Body of pancreas (tissue), 4 donors: ENCODE data around the gene LMBRD1. TPM values are rescaled to one million over a fixed set of nuclear protein-coding genes. Genes with fewer than 3 reads are reported as not detected.
"Not testable (repeated sequence)": the region's sequence is repeated elsewhere in the genome, so short reads cannot be mapped to it uniquely, and the experiment has no call there.

Experiments
- ATAC-seq: fragments of 150-250 bp; one replicate; pipeline ENCODE4 v1.9.1; 2016
- DNase-seq, 4 donors: peaks; one replicate each; pipeline ENCODE4 v3.0.0-alpha.2; 2019
- H3K27ac ChIP-seq, 4 donors: fragments of 200-600 bp; sonication (generic); 1 replicate in 3 of 4; 2 replicates in 1 of 4; pipeline versions ENCODE4 v1.5.1 to v1.6.1; 2016 to 2019; ENCODE audit warnings: mild to moderate bottlenecking in 1 of 4, mixed read lengths in 1 of 4, moderate library complexity in 1 of 4
- H3K27me3 ChIP-seq, 2 donors: fragments of 200-600 bp; sonication (generic); one replicate each; pipeline ENCODE4 v1.6.0; 2016; ENCODE audit warnings: mild to moderate bottlenecking in 1 of 2
- H3K36me3 ChIP-seq, 2 donors: fragments of 200-600 bp; sonication (generic); replicated peaks in 1 of 2; 2 replicates each; pipeline ENCODE4 v1.5.1; 2016; ENCODE audit warnings: low read depth in 2 of 2; ENCODE audit not compliant: insufficient read depth in 1 of 2
- H3K4me1 ChIP-seq: fragments of 200-600 bp; sonication (generic); one replicate; pipeline ENCODE4 v1.6.0; 2016
- H3K4me3 ChIP-seq, 2 donors: fragments of 200-600 bp; sonication (generic); 1 replicate in 1 of 2; 2 replicates in 1 of 2; pipeline ENCODE4 v1.5.1; 2016 to 2019
- H3K9me3 ChIP-seq, 3 donors: fragments of 200-600 bp; sonication (generic); 1 replicate in 2 of 3; 2 replicates in 1 of 3; pipeline ENCODE4 v1.5.1; 2016
- POLR2A ChIP-seq, 3 donors: fragments of 450-650 bp; IDR thresholded peaks; one replicate each; pipeline ENCODE4 v1.6.1; 2016; ENCODE audit warnings: antibody characterized with exemption in 3 of 3, mild to moderate bottlenecking in 2 of 3
- WGBS, 2 donors: methylation state at CpG; one replicate each; pipeline ENCODE4 v1.1.5; 2017; 5-methylcytosine and 5-hydroxymethylcytosine counted together
- intact Hi-C: fragments of 100-400 bp; cut with DNase I; formaldehyde crosslinking; loops from one replicate; pipeline ENCODE4 v1.15.1; 2023
- total RNA-seq, 2 donors: library from RNA; depleted of rRNA; stranded (reverse); fragments of >200 nt; gene quantifications; one replicate each; pipeline ENCODE4 v1.1.0, GENCODE V29; 2016
- TF ChIP-seq, protein P1 (sequence below), 7 experiments: fragments of 450-650 bp in 4 of 7; fragments of 200-600 bp in 3 of 7; sonication (generic) in 3 of 7; IDR thresholded peaks; one replicate each; pipeline ENCODE4 v1.5.1; 2016 to 2019; ENCODE audit warnings: antibody characterized with exemption in 7 of 7

LMBRD1 gene
- total RNA-seq, 2 donors from 2014 or later: 33.9 to 55.3 TPM

DNA sequence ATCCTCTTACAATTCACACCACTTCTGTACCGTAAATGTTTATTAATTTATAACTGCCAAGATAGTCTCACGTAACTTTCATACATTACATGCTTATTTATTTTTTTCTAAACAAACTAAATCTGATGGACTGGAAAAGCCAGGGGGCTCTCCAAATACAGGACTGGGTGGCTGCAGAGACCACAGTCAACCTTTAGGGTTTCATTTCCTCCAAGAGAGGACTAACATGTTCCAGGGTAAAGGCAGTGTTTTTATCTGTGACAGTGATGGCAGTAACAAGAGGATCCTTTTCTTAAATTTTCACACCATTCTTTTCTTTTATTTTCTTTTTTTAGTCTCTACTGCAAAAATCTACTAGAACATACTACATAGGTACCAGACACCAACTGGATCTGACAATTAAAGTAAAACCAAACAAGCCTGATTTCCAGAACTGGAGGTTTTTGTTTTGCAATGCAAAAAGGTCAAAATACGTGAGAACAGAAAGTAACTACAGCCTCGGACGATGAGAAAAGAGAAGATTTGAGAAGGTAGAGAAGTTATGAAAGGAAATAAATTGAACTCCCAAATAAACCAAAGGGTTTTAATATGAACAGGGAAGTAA is 1.2 kb downstream of the LMBRD1 start:
- 10 to 11% methylated on average over 5 of the region's 5 CpGs for WGBS, 2 donors
- peak overlapping the region; percentile 40 to 52 for H3K4me3 ChIP-seq
- TF ChIP-seq, protein P1, sequence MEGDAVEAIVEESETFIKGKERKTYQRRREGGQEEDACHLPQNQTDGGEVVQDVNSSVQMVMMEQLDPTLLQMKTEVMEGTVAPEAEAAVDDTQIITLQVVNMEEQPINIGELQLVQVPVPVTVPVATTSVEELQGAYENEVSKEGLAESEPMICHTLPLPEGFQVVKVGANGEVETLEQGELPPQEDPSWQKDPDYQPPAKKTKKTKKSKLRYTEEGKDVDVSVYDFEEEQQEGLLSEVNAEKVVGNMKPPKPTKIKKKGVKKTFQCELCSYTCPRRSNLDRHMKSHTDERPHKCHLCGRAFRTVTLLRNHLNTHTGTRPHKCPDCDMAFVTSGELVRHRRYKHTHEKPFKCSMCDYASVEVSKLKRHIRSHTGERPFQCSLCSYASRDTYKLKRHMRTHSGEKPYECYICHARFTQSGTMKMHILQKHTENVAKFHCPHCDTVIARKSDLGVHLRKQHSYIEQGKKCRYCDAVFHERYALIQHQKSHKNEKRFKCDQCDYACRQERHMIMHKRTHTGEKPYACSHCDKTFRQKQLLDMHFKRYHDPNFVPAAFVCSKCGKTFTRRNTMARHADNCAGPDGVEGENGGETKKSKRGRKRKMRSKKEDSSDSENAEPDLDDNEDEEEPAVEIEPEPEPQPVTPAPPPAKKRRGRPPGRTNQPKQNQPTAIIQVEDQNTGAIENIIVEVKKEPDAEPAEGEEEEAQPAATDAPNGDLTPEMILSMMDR (IDR thresholded peaks at IDR 0.05): peak in 2 of 7 experiments; percentile 11
- no peak for TF ChIP-seq POLR2A (IDR thresholded peaks at IDR 0.05)
- no peaks in the 10 kb centered on the region for H3K9me3 ChIP-seq
- peak overlapping the region; percentile 95 to 98 (median 97) for H3K27ac ChIP-seq
- no peaks in the 10 kb centered on the region for H3K27me3 ChIP-seq
- DNase-seq: no peak
- peaks cover 44% of the 10 kb centered on the region for H3K4me1 ChIP-seq
- no peaks in the 10 kb centered on the region for H3K36me3 ChIP-seq
- ATAC-seq: no peak
- intact Hi-C loops: no loop called here

- peak overlapping the region in 3 of 4 donors; percentile 47 to 69 (median 65) for H3K27ac ChIP-seq
- intact Hi-C loops: no loop called here
- no peak for ATAC-seq
Measured at GRCh38 chr6:69792292-69792691, 4.5 kb downstream of the LMBRD1 start.

DNA sequence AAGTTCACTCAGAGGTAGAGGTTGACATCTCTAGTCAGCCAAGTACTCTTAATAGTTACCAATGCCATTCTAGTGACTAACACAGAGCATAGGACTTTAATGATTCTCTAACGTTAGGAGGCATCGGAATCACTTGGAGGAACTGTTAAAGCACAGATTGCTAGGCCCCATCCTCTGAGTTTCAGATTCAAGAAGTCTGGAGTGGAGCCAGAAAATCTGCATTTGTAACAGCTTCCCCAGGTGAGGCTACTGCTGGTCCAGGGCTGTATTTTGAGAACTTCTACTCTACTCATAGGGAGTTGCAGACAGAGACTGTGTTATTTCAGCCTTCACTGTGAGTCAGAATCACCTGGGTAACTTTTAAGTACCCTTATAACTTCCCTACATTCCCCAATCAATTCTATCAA is 5.7 kb downstream of the LMBRD1 start:
- Histone ChIP-seq H3K9me3 (no peaks in the 10 kb centered on the region), H3K27ac (peak overlapping the region in 3 of 4 donors; percentile 47 to 69 (median 65)), H3K4me3 (no peak overlapping the region), H3K27me3 (no peaks in the 10 kb centered on the region), H3K4me1 (peaks cover 58% of the 10 kb centered on the region), H3K36me3 (no peaks in the 10 kb centered on the region)
- TF ChIP-seq, protein P1 (IDR thresholded peaks at IDR 0.05): no peak
- no peak for TF ChIP-seq POLR2A (IDR thresholded peaks at IDR 0.05)
- ATAC-seq: peak; percentile 43
- peak in 2 of 4 donors; percentile 10 to 17 for DNase-seq
- intact Hi-C loops: no loop called here
- 19 to 24% methylated on average over 2 of the region's 2 CpGs for WGBS, 2 donors

More at GRCh38 chr6:69792292-69792691, 4.5 kb downstream of the LMBRD1 start:
- peaks cover 51% of the 10 kb centered on the region for H3K4me1 ChIP-seq
- no peaks in the 10 kb centered on the region for H3K9me3 ChIP-seq
- H3K36me3 ChIP-seq: no peaks in the 10 kb centered on the region
- H3K4me3 ChIP-seq: no peak overlapping the region
- DNase-seq: no peak
- TF ChIP-seq, protein P1 (IDR thresholded peaks at IDR 0.05): no peak
- TF ChIP-seq POLR2A (IDR thresholded peaks at IDR 0.05): no peak
- no peaks in the 10 kb centered on the region for H3K27me3 ChIP-seq

- Histone ChIP-seq H3K27ac (peak overlapping the region in 3 of 4 donors; percentile 47 to 69 (median 65)), H3K9me3 (no peaks in the 10 kb centered on the region), H3K4me1 (peaks cover 60% of the 10 kb centered on the region), H3K27me3 (no peaks in the 10 kb centered on the region), H3K36me3 (no peaks in the 10 kb centered on the region), H3K4me3 (no peak overlapping the region)
- TF ChIP-seq POLR2A (IDR thresholded peaks at IDR 0.05): no peak
- TF ChIP-seq, protein P1 (IDR thresholded peaks at IDR 0.05): no peak
- ATAC-seq (no peak), DNase-seq (no peak)
- intact Hi-C loops: no loop called here
- 16 to 23% methylated on average over 2 of the region's 2 CpGs for WGBS, 2 donors
Measured at GRCh38 chr6:69790629-69791028, 6.2 kb downstream of the LMBRD1 start.

GRCh38 chr6:69789578-69789977 is 7.2 kb downstream of the LMBRD1 start:
- Histone ChIP-seq H3K9me3 (no peaks in the 10 kb centered on the region), H3K27me3 (no peaks in the 10 kb centered on the region), H3K4me3 (no peak overlapping the region), H3K27ac (peak overlapping the region in 1 of 4 donors; percentile 69), H3K4me1 (peaks cover 60% of the 10 kb centered on the region), H3K36me3 (no peaks in the 10 kb centered on the region)
- ATAC-seq: no peak
- no peak for DNase-seq
- 48 to 58% methylated on average over 1 of the region's 1 CpG for WGBS, 2 donors
- intact Hi-C loops: no loop called here
- TF ChIP-seq, protein P1 (IDR thresholded peaks at IDR 0.05): no peak
- no peak for TF ChIP-seq POLR2A (IDR thresholded peaks at IDR 0.05)

GRCh38 chr6:69787436-69787835 is 9.4 kb downstream of the LMBRD1 start:
- H3K4me3 ChIP-seq, intact Hi-C loops, H3K27me3 ChIP-seq, ATAC-seq, H3K36me3 ChIP-seq, DNase-seq, H3K9me3 ChIP-seq: not testable (repeated sequence)
- WGBS, 2 donors: 75 to 76% methylated on average over 5 of the region's 5 CpGs
- Histone ChIP-seq H3K4me1 (peaks cover 73% of the 10 kb centered on the region), H3K27ac (peak overlapping the region in 1 of 4 donors; percentile 10)
